H1 (cell line): Measurements from ENCODE around the gene SLC4A1AP. TPM values are rescaled to one million over a fixed set of nuclear protein-coding genes. Genes with fewer than 3 reads are reported as not detected.
A peak's percentile ranks its signal among the peaks of the same experiment; 100 is the strongest.

Experiments used
- CTCF ChIA-PET: fragments of 300-600 bp; sonication (Branson Sonifier 250); formaldehyde crosslinking; loops from one replicate; lab custom pipeline; 2021; ENCODE audit not compliant: partially characterized antibody; lab: Charles Lee
- POLR2A ChIA-PET: fragments of 300-600 bp; sonication (Branson Sonifier 250); formaldehyde crosslinking; loops from one replicate; lab custom pipeline; 2021; ENCODE audit warnings: inconsistent platforms; ENCODE audit not compliant: partially characterized antibody; lab: Charles Lee
- DNase-seq, 2 experiments: peaks; one replicate each; pipeline versions ENCODE4 v3.0.0 to v3.0.0-alpha.2; 2010 to 2022; ENCODE audit warnings: low spot score in 2 of 2, low read depth in 1 of 2, mixed read lengths in 1 of 2
- FAIRE-seq: peaks from 2 replicates; lab custom pipeline; 2011; peaks lifted over from hg19 to GRCh38; lab: Jason Lieb, UNC
- H2AFZ ChIP-seq: 2 replicates; pipeline ENCODE4 v1.8.1; 2012; ENCODE audit warnings: low read length, inconsistent platforms
- H2AK5ac ChIP-seq: 2 replicates; pipeline ENCODE4 v1.6.1; 2013; ENCODE audit warnings: low read depth, low read length
- H2BK120ac ChIP-seq: replicated peaks from 2 replicates; pipeline ENCODE3; 2013; ENCODE audit warnings: low read depth, low read length, inconsistent platforms
- H2BK12ac ChIP-seq: 2 replicates; pipeline ENCODE4 v1.6.1; 2013; ENCODE audit warnings: low read depth, low read length
- H2BK15ac ChIP-seq: 2 replicates; pipeline ENCODE4 v1.6.1; 2013; ENCODE audit warnings: low read length
- H2BK20ac ChIP-seq: 2 replicates; pipeline ENCODE4 v1.6.1; 2013; ENCODE audit warnings: low read length
- H2BK5ac ChIP-seq: 2 replicates; pipeline ENCODE4 v1.6.1; 2013; ENCODE audit warnings: low read depth, low read length
- H3K14ac ChIP-seq: 2 replicates; pipeline ENCODE4 v1.6.1; 2013; ENCODE audit warnings: inconsistent platforms; ENCODE audit not compliant: insufficient read length
- H3K18ac ChIP-seq: 2 replicates; pipeline ENCODE4 v1.6.1; 2013; ENCODE audit warnings: low read length; ENCODE audit errors: extremely low read depth
- H3K23ac ChIP-seq: 2 replicates; pipeline ENCODE4 v1.6.1; 2013; ENCODE audit warnings: inconsistent platforms; ENCODE audit not compliant: insufficient read length
- H3K23me2 ChIP-seq: 2 replicates; pipeline ENCODE4 v1.6.1; 2013; ENCODE audit warnings: low read depth, low read length
- H3K27ac ChIP-seq: 2 replicates; pipeline ENCODE4 v1.6.1; 2011; ENCODE audit warnings: low read depth, low read length, inconsistent platforms
- H3K27me3 ChIP-seq, 4 experiments: replicated peaks in 1 of 4; 1 replicate in 1 of 4; 2 replicates in 3 of 4; pipeline versions ENCODE4 v1.6.1 to v1.8.1; 2011 to 2013; ENCODE audit warnings: low read length in 3 of 4, mild to moderate bottlenecking in 3 of 4, inconsistent platforms in 2 of 4, mixed read lengths in 2 of 4, moderate library complexity in 1 of 4; ENCODE audit not compliant: control insufficient read depth in 3 of 4, insufficient read depth in 3 of 4; ENCODE audit errors: extremely low read depth in 1 of 4
- H3K36me3 ChIP-seq, 4 experiments: 2 replicates each; pipeline versions ENCODE4 v1.6.1 to v1.8.1; 2011 to 2013; ENCODE audit warnings: mild to moderate bottlenecking in 4 of 4, low read length in 3 of 4, moderate library complexity in 2 of 4, control low read depth in 1 of 4, inconsistent platforms in 1 of 4; ENCODE audit not compliant: insufficient read depth in 4 of 4, control insufficient read depth in 2 of 4
- H3K4ac ChIP-seq: replicated peaks from 2 replicates; pipeline ENCODE3; 2013; ENCODE audit warnings: low read length, low read depth, mixed read lengths, inconsistent platforms; ENCODE audit not compliant: insufficient read length
- H3K4me1 ChIP-seq, 4 experiments: replicated peaks in 1 of 4; 1 replicate in 1 of 4; 2 replicates in 3 of 4; pipeline versions ENCODE4 v1.6.1 to v1.8.1; 2011 to 2013; ENCODE audit warnings: low read length in 3 of 4, inconsistent platforms in 2 of 4, mixed read lengths in 1 of 4; ENCODE audit not compliant: insufficient read depth in 4 of 4, control insufficient read depth in 3 of 4
- H3K4me2 ChIP-seq, 2 experiments: 2 replicates each; pipeline versions ENCODE4 v1.6.1 to v1.8.1; 2011 to 2013; ENCODE audit warnings: low read depth in 2 of 2, low read length in 2 of 2, control low read depth in 1 of 2, inconsistent platforms in 1 of 2, mild to moderate bottlenecking in 1 of 2; ENCODE audit not compliant: insufficient read depth in 1 of 2
- H3K4me3 ChIP-seq, 4 experiments: fragments of 200-600, 300-600 bp in 1 of 4; sonication (generic), shearing (Covaris generic), sonication (Bioruptor Twin) in 1 of 4; 2 replicates each; pipeline versions ENCODE4 v1.5.1 to v1.8.1; 2011 to 2016; ENCODE audit warnings: low read length in 4 of 4, low read depth in 3 of 4, control low read depth in 2 of 4, inconsistent platforms in 2 of 4, mild to moderate bottlenecking in 2 of 4, mixed read lengths in 1 of 4, moderate library complexity in 1 of 4; ENCODE audit not compliant: insufficient read depth in 2 of 4; ENCODE audit errors: extremely low read depth in 1 of 4
- H3K56ac ChIP-seq: replicated peaks from 2 replicates; pipeline ENCODE3; 2013; ENCODE audit warnings: low read depth, mild to moderate bottlenecking, mixed read lengths, low read length, inconsistent platforms; ENCODE audit not compliant: insufficient read length
- H3K79me1 ChIP-seq: 2 replicates; pipeline ENCODE4 v1.6.1; 2013; ENCODE audit warnings: low read depth, low read length, control low read depth
- H3K79me2 ChIP-seq, 2 experiments: 2 replicates each; pipeline versions ENCODE4 v1.6.1 to v1.8.1; 2012 to 2013; ENCODE audit warnings: low read length in 2 of 2, mild to moderate bottlenecking in 2 of 2, inconsistent platforms in 1 of 2; ENCODE audit not compliant: insufficient read depth in 2 of 2, control insufficient read depth in 1 of 2
- H3K9ac ChIP-seq, 4 experiments: replicated peaks in 1 of 4; 1 replicate in 1 of 4; 2 replicates in 3 of 4; pipeline versions ENCODE4 v1.6.1 to v1.8.1; 2011 to 2013; ENCODE audit warnings: low read depth in 3 of 4, low read length in 3 of 4, control low read depth in 2 of 4, mild to moderate bottlenecking in 2 of 4, moderate library complexity in 2 of 4, inconsistent platforms in 1 of 4; ENCODE audit errors: extremely low read depth in 1 of 4
- H3K9me3 ChIP-seq, 2 experiments: 2 replicates each; pipeline versions ENCODE4 v1.6.1 to v1.8.1; 2012 to 2013; ENCODE audit warnings: mild to moderate bottlenecking in 2 of 2, moderate library complexity in 2 of 2, control low read depth in 1 of 2, inconsistent platforms in 1 of 2, low read depth in 1 of 2, low read length in 1 of 2, mixed read lengths in 1 of 2; ENCODE audit not compliant: insufficient read depth in 2 of 2
- H4K20me1 ChIP-seq, 2 experiments: replicated peaks in 1 of 2; 2 replicates each; pipeline versions ENCODE3 to v1.8.1; 2011 to 2013; ENCODE audit warnings: inconsistent platforms in 2 of 2, low read length in 2 of 2, mild to moderate bottlenecking in 1 of 2; ENCODE audit not compliant: insufficient read depth in 2 of 2, control insufficient read depth in 1 of 2
- H4K5ac ChIP-seq: 2 replicates; pipeline ENCODE4 v1.6.1; 2013; ENCODE audit warnings: low read length, low read depth, mixed read lengths, inconsistent platforms; ENCODE audit not compliant: insufficient read length
- H4K8ac ChIP-seq: 2 replicates; pipeline ENCODE4 v1.8.0; 2013; ENCODE audit warnings: mild to moderate bottlenecking, moderate library complexity, low read length, inconsistent platforms; ENCODE audit not compliant: insufficient read depth; ENCODE audit errors: extremely low read depth
- H4K91ac ChIP-seq: replicated peaks from 2 replicates; pipeline ENCODE3; 2013; ENCODE audit warnings: low read length, mixed read lengths, inconsistent platforms; ENCODE audit not compliant: insufficient read length
- ATF2 ChIP-seq: IDR thresholded peaks from 2 replicates; pipeline ENCODE4 v1.6.1; 2012; ENCODE audit warnings: low read length, inconsistent platforms
- ATF3 ChIP-seq: IDR thresholded peaks from 2 replicates; pipeline ENCODE4 v1.6.1; 2011; ENCODE audit warnings: low read depth, mild to moderate bottlenecking, low read length; ENCODE audit not compliant: insufficient read depth
- CBX5 ChIP-seq: fragments of 300-800, 300-1000 bp; sonication (generic); IDR thresholded peaks from 2 replicates; pipeline ENCODE4 v1.7.1; 2016; ENCODE audit warnings: antibody characterized with exemption, low read length, low read depth
- CHD2 ChIP-seq: IDR thresholded peaks from 2 replicates; pipeline ENCODE4 v1.6.1; 2012; ENCODE audit warnings: low read length, improper control_type of control experiment
- CREB1 ChIP-seq: IDR thresholded peaks from 2 replicates; pipeline ENCODE4 v1.6.1; 2012; ENCODE audit warnings: inconsistent platforms
- RAD21 ChIP-seq, 2 experiments: IDR thresholded peaks in 1 of 2; conservative IDR thresholded peaks in 1 of 2; 2 replicates each; pipeline ENCODE4 v1.6.1; 2011; ENCODE audit warnings: low read depth in 2 of 2, low read length in 2 of 2, improper control_type of control experiment in 1 of 2, inconsistent platforms in 1 of 2, mild to moderate bottlenecking in 1 of 2, moderate library complexity in 1 of 2
- SP2 ChIP-seq: IDR thresholded peaks from 2 replicates; pipeline ENCODE4 v1.6.1; 2012; ENCODE audit warnings: mild to moderate bottlenecking, low read length, inconsistent platforms
- TEAD4 ChIP-seq: IDR thresholded peaks from 2 replicates; pipeline ENCODE4 v1.6.1; 2012; ENCODE audit warnings: low read depth, low read length, inconsistent platforms, mixed read lengths
- WGBS, 2 experiments: shearing (Covaris generic) in 1 of 2; methylation state at CpG; one replicate each; pipeline versions ENCODE4 v1.1.6 to v1.1.7; 2013 to 2015; ENCODE audit warnings: low lambda C conversion rate in 2 of 2, mixed read lengths in 2 of 2, inconsistent platforms in 1 of 2, low coverage in 1 of 2, missing lambda C conversion rate in 1 of 2; ENCODE audit not compliant: insufficient replicate concordance in 2 of 2, insufficient coverage in 1 of 2, insufficient read length in 1 of 2; ENCODE audit errors: extremely low coverage in 1 of 2, missing lambda C conversion rate in 1 of 2; 5-methylcytosine and 5-hydroxymethylcytosine counted together
- polyA plus RNA-seq, 7 experiments: library from polyadenylated mRNA; depleted of rRNA in 3 of 7; stranded (reverse) in 5 of 7; unstranded in 2 of 7; fragments of >200 nt in 5 of 7; fragments of 200-250 nt in 2 of 7; gene quantifications; 1 replicate in 5 of 7; 2 replicates in 1 of 7; 4 replicates in 1 of 7; pipeline versions ENCODE4 v1.2.1 to v1.2.3, GENCODE V29; 2011 to 2013; ENCODE audit warnings: missing spikeins in 2 of 7, mixed read lengths in 2 of 7
- total RNA-seq: library from RNA; stranded (reverse); fragmentation: NEBNext Ultra II Directional; extraction: Animal tissue kit (Norgen Biotek cat#: 25700); gene quantifications from 2 replicates; pipeline ENCODE4 v1.2.1, GENCODE V29; 2021

The SLC4A1AP gene
- total and polyA plus RNA-seq, 2 of the 8 experiments (the other 6 are each of a cell fraction or from before 2014, with no cell fraction given), result 8.1 to 18.4 TPM

DNA sequence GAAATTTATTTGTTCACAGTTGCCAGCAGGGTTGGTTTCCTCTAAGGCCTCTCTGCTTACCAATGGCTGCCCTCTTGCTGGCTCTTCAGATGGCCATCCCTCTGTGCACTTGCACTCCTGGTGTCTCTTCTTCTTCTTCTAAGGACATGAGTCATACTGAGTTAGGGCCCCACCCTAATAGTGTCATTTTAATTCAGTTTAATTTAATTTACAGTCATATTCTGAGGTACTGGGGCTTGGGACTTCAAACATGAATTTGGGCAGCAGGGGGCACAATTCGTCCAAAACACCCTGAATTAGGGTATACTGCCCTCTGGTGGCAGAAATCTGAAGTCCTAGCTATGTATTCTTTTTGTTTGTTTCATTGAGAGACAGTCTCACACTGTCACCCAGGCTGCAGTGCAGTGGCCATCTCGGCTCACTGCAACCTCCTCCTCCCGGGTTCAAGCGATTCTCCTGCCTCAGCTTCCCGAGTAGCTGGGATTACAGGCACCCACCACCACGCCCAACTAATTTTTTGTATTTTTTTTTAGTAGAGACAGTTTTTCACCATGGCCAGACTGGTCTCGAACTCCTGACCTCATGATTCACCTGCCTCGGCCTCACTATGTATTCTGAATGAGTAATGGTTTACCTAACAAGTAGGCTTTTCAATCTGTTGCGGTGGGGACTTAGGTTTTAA, 19.8 kb downstream of the SLC4A1AP start:
- H3K27ac ChIP-seq, result no peak overlapping the region
- TF ChIP-seq CREB1 (0 out of 2 replicates have a peak, but pooled peaks have one; percentile 19), ATF3 (0 out of 2 replicates have a peak, but pooled peaks have one; percentile 57), CHD2 (no peak), ATF2 (no peak), CBX5 (no peak), TEAD4 (peak; percentile 97), SP2 (no peak), RAD21 (IDR thresholded peaks at IDR 0.05 in 1 of 2, conservative IDR thresholded peaks at IDR 0.05 in 1 of 2; ENCODE audit: low read depth in 2 of 2, low read length in 2 of 2) (peak; percentile 68 to 77)

More for the DNA sequence above, 19.8 kb downstream of the SLC4A1AP start:
- Histone ChIP-seq H2AFZ (no peak overlapping the region), H2BK120ac (no peak overlapping the region), H3K79me2 (no peaks in the 10 kb centered on the region), H4K20me1 (peaks cover 0 to 3% of the 10 kb centered on the region in 2 experiments), H3K4ac (no peak overlapping the region), H3K9me3 (no peaks in the 10 kb centered on the region), H2BK5ac (no peak overlapping the region), H3K23me2 (no peaks in the 10 kb centered on the region; the same call in 1 of the 2 replicates), H2BK20ac (no peak overlapping the region), H3K4me1 (no peaks in the 10 kb centered on the region), H3K36me3 (peaks cover 5 to 23% (median 13%) of the 10 kb centered on the region in 4 experiments), H4K8ac (no peak overlapping the region), H2BK15ac (no peak overlapping the region), H3K4me3 (no peak overlapping the region), H4K91ac (no peak overlapping the region), H3K56ac (no peak overlapping the region), H2BK12ac (no peak overlapping the region), H3K18ac (no peak overlapping the region), H3K9ac (no peak overlapping the region; a peak in 1 of 7 replicates), H3K79me1 (no peaks in the 10 kb centered on the region), H3K4me2 (no peak overlapping the region), H2AK5ac (no peak overlapping the region), H3K23ac (no peak overlapping the region), H3K27me3 (no peaks in the 10 kb centered on the region), H3K14ac (no peak overlapping the region), H4K5ac (no peak overlapping the region)
- DNase-seq (peak; percentile 70 to 93), FAIRE-seq (peak; percentile 93)
- 60% methylated on average over 9 of the region's 9 CpGs; no CpG with 5 or more reads in 1 of the 2 experiments for WGBS, 2 experiments
- CTCF ChIA-PET, result interaction anchor here (0.6 to 4.1 kb wide), 50 partner anchors 10 to 1146 kb away, joined by 3 to 34 read pairs (median 4); partner anchors contain the start of genes CCDC121, GPN1, SLC4A1AP and SUPT7L
- POLR2A ChIA-PET, result interaction anchor here (0.7 to 1.5 kb wide), 6 partner anchors 10 to 361 kb away, joined by 3 to 5 read pairs (median 3); partner anchors contain the start of gene GTF3C2
